GM12878 (cell line): ENCODE results near the gene UBE2D4. TPM values are rescaled to one million over a fixed set of nuclear protein-coding genes. Genes with fewer than 3 reads are reported as not detected.

Experiments
- BACH1 ChIP-seq: fragments of 450-650 bp; IDR thresholded peaks from 2 replicates; pipeline ENCODE4 v1.6.1; 2017; ENCODE audit warnings: mild to moderate bottlenecking, borderline replicate concordance
- EGR1 ChIP-seq, 2 experiments: IDR thresholded peaks; 1 replicate in 1 of 2; 2 replicates in 1 of 2; pipeline ENCODE4 v1.6.1; 2011 to 2012; ENCODE audit warnings: low read depth in 2 of 2, low read length in 2 of 2, borderline replicate concordance in 1 of 2, mild to moderate bottlenecking in 1 of 2, moderate library complexity in 1 of 2
- FOXM1 ChIP-seq: IDR thresholded peaks from 2 replicates; pipeline ENCODE4 v1.6.1; 2012; ENCODE audit warnings: low read depth, mild to moderate bottlenecking, inconsistent platforms, low read length, moderate library complexity
- NFYB ChIP-seq: IDR thresholded peaks from 2 replicates; pipeline ENCODE4 v1.6.1; 2011; ENCODE audit warnings: low read depth, mild to moderate bottlenecking, low read length, improper control_type of control experiment, moderate library complexity; ENCODE audit not compliant: insufficient read depth
- PML ChIP-seq: IDR thresholded peaks from 2 replicates; pipeline ENCODE4 v1.6.1; 2012; ENCODE audit warnings: low read length, inconsistent platforms
- RBBP5 ChIP-seq: fragments of 200-600 bp; sonication (generic); conservative IDR thresholded peaks from 2 replicates; pipeline ENCODE4 v1.6.1; 2016
- SMAD5 ChIP-seq: IDR thresholded peaks from 2 replicates; pipeline ENCODE4 v1.6.1; 2016; ENCODE audit warnings: antibody characterized with exemption, low read depth
- SREBF1 ChIP-seq: IDR thresholded peaks from 2 replicates; pipeline ENCODE4 v1.6.1; 2012; ENCODE audit warnings: mild to moderate bottlenecking, low read length
- SUPT20H ChIP-seq: IDR thresholded peaks from 2 replicates; pipeline ENCODE4 v1.6.1; 2011; ENCODE audit warnings: low read depth, mild to moderate bottlenecking, low read length, moderate library complexity, borderline replicate concordance; ENCODE audit not compliant: control insufficient read depth
- TCF3 ChIP-seq: IDR thresholded peaks from 2 replicates; pipeline ENCODE4 v1.6.1; 2012; ENCODE audit warnings: low read depth, mild to moderate bottlenecking, low read length, borderline replicate concordance; ENCODE audit not compliant: insufficient read depth
- ZNF384 ChIP-seq: IDR thresholded peaks from 2 replicates; pipeline ENCODE4 v1.6.1; 2012; ENCODE audit warnings: low read depth, mild to moderate bottlenecking, low read length, improper control_type of control experiment, borderline replicate concordance
- polyA plus RNA-seq, 11 experiments: library from polyadenylated mRNA; depleted of rRNA in 4 of 11; unstranded in 6 of 11; stranded (reverse) in 5 of 11; fragments of >200 nt; fragmentation: Nextera tagmentation in 4 of 11; fragmentation: Illumina TruSeq in 1 of 11; extraction: Ambion mirVana in 4 of 11; extraction: Trizol in 1 of 11; gene quantifications; 1 replicate in 1 of 11; 2 replicates in 10 of 11; pipeline versions ENCODE4 v1.2.1 to v1.2.3, GENCODE V29; 2011 to 2016; ENCODE audit warnings: inconsistent platforms in 2 of 11, missing spikeins in 2 of 11, low read depth in 1 of 11
- total RNA-seq, 4 experiments: library from RNA; depleted of rRNA in 3 of 4; stranded (reverse); fragments of >200 nt in 3 of 4; fragmentation: Illumina TruSeq in 1 of 4; extraction: Trizol in 1 of 4; gene quantifications; 2 replicates each; pipeline versions ENCODE4 v1.2.1 to v1.2.3, GENCODE V29; 2013 to 2021
- TF ChIP-seq, protein P1 (sequence below): fragments of 450-650 bp; IDR thresholded peaks from 2 replicates; pipeline ENCODE4 v1.6.1; 2017; ENCODE audit warnings: mild to moderate bottlenecking, low read depth, inconsistent platforms; ENCODE audit not compliant: poor library complexity, severe bottlenecking
- TF ChIP-seq, protein P2 (sequence below): IDR thresholded peaks from 2 replicates; pipeline ENCODE4 v1.6.1; 2012; ENCODE audit warnings: mild to moderate bottlenecking, low read depth, low read length
- TF ChIP-seq, protein P3 (sequence below): fragments of 450-650 bp; IDR thresholded peaks from 2 replicates; pipeline ENCODE4 v1.6.1; 2018; ENCODE audit warnings: mild to moderate bottlenecking, low read depth, moderate library complexity; ENCODE audit not compliant: partially characterized antibody
- TF ChIP-seq, protein P4 (sequence below): IDR thresholded peaks from 2 replicates; pipeline ENCODE4 v1.6.1; 2011; ENCODE audit warnings: borderline replicate concordance, low read depth, mild to moderate bottlenecking, moderate library complexity, low read length; ENCODE audit not compliant: insufficient read depth, poor library complexity, severe bottlenecking
- TF ChIP-seq, protein P5 (sequence below): fragments of 450-650 bp; IDR thresholded peaks from 2 replicates; pipeline ENCODE4 v1.6.1; 2016; ENCODE audit warnings: mild to moderate bottlenecking

UBE2D4 gene
- total and polyA plus RNA-seq, 10 of the 15 experiments (the other 5 are each of a cell fraction or from before 2014, with no cell fraction given): 3.5 to 16.6 (median 10.3) TPM

DNA sequence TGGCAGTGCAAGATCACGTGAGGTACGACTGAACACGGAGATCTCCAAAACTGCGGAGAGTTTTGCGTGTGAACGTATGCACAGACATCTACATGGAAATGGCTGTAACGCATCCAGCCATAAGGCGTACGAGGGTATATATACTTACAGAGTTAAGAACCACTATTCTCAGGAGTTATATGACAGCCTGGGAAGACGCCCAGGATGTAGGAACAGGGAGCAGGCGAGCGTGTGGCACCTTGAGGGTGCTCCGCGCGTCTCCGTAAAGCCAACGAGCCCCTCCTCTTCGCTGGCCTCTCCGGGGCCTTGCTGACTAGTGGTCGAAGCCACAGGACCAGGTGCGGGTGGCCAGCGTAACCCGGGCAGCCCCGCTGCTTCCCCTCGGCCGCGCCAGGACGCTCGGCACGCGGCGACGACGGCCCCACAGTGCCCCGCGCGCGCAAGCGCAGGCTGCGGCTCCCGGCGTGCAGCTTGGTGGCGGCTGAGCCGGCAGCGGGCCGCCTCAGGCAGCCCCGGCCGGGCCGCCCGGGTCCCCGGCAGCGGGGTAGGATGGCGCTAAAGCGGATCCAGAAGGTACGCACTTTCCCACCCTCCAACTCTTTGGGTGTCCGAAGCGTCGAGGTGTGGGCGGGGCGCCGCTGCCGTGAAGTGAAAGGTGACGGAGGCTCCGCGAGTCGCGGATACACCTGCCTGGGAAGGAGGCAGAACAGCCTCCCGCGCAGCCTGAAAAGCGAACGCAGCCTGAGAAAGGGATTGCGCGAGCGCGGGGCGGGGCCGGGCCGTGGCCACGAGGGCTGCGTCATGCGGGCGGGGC is at the start of gene UBE2D4 (continued):
- TF ChIP-seq, protein P1, sequence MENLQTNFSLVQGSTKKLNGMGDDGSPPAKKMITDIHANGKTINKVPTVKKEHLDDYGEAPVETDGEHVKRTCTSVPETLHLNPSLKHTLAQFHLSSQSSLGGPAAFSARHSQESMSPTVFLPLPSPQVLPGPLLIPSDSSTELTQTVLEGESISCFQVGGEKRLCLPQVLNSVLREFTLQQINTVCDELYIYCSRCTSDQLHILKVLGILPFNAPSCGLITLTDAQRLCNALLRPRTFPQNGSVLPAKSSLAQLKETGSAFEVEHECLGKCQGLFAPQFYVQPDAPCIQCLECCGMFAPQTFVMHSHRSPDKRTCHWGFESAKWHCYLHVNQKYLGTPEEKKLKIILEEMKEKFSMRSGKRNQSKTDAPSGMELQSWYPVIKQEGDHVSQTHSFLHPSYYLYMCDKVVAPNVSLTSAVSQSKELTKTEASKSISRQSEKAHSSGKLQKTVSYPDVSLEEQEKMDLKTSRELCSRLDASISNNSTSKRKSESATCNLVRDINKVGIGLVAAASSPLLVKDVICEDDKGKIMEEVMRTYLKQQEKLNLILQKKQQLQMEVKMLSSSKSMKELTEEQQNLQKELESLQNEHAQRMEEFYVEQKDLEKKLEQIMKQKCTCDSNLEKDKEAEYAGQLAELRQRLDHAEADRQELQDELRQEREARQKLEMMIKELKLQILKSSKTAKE: no peak
- TF ChIP-seq, protein P2, sequence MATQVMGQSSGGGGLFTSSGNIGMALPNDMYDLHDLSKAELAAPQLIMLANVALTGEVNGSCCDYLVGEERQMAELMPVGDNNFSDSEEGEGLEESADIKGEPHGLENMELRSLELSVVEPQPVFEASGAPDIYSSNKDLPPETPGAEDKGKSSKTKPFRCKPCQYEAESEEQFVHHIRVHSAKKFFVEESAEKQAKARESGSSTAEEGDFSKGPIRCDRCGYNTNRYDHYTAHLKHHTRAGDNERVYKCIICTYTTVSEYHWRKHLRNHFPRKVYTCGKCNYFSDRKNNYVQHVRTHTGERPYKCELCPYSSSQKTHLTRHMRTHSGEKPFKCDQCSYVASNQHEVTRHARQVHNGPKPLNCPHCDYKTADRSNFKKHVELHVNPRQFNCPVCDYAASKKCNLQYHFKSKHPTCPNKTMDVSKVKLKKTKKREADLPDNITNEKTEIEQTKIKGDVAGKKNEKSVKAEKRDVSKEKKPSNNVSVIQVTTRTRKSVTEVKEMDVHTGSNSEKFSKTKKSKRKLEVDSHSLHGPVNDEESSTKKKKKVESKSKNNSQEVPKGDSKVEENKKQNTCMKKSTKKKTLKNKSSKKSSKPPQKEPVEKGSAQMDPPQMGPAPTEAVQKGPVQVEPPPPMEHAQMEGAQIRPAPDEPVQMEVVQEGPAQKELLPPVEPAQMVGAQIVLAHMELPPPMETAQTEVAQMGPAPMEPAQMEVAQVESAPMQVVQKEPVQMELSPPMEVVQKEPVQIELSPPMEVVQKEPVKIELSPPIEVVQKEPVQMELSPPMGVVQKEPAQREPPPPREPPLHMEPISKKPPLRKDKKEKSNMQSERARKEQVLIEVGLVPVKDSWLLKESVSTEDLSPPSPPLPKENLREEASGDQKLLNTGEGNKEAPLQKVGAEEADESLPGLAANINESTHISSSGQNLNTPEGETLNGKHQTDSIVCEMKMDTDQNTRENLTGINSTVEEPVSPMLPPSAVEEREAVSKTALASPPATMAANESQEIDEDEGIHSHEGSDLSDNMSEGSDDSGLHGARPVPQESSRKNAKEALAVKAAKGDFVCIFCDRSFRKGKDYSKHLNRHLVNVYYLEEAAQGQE: no peak
- TF ChIP-seq SREBF1 (no peak), NFYB (no peak), EGR1 (IDR thresholded peaks at IDR 0.05; ENCODE audit: borderline replicate concordance in 1 of 2, low read depth in 2 of 2, low read length in 2 of 2) (peak in 1 of 2 experiments; percentile 11; a peak in 1 of 3 replicates), SMAD5 (peak; percentile 77), RBBP5 (0 out of 2 replicates have a peak, but pooled peaks have one; percentile 13), SUPT20H (no peak), TCF3 (peak; percentile 37), PML (peak; percentile 95), FOXM1 (no peak), BACH1 (peak; percentile 84), ZNF384 (no peak)
- TF ChIP-seq, protein P3, sequence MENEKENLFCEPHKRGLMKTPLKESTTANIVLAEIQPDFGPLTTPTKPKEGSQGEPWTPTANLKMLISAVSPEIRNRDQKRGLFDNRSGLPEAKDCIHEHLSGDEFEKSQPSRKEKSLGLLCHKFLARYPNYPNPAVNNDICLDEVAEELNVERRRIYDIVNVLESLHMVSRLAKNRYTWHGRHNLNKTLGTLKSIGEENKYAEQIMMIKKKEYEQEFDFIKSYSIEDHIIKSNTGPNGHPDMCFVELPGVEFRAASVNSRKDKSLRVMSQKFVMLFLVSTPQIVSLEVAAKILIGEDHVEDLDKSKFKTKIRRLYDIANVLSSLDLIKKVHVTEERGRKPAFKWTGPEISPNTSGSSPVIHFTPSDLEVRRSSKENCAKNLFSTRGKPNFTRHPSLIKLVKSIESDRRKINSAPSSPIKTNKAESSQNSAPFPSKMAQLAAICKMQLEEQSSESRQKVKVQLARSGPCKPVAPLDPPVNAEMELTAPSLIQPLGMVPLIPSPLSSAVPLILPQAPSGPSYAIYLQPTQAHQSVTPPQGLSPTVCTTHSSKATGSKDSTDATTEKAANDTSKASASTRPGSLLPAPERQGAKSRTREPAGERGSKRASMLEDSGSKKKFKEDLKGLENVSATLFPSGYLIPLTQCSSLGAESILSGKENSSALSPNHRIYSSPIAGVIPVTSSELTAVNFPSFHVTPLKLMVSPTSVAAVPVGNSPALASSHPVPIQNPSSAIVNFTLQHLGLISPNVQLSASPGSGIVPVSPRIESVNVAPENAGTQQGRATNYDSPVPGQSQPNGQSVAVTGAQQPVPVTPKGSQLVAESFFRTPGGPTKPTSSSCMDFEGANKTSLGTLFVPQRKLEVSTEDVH: no peak
- TF ChIP-seq, protein P4, sequence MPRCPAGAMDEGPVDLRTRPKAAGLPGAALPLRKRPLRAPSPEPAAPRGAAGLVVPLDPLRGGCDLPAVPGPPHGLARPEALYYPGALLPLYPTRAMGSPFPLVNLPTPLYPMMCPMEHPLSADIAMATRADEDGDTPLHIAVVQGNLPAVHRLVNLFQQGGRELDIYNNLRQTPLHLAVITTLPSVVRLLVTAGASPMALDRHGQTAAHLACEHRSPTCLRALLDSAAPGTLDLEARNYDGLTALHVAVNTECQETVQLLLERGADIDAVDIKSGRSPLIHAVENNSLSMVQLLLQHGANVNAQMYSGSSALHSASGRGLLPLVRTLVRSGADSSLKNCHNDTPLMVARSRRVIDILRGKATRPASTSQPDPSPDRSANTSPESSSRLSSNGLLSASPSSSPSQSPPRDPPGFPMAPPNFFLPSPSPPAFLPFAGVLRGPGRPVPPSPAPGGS: peak; percentile 31
- TF ChIP-seq, protein P5, sequence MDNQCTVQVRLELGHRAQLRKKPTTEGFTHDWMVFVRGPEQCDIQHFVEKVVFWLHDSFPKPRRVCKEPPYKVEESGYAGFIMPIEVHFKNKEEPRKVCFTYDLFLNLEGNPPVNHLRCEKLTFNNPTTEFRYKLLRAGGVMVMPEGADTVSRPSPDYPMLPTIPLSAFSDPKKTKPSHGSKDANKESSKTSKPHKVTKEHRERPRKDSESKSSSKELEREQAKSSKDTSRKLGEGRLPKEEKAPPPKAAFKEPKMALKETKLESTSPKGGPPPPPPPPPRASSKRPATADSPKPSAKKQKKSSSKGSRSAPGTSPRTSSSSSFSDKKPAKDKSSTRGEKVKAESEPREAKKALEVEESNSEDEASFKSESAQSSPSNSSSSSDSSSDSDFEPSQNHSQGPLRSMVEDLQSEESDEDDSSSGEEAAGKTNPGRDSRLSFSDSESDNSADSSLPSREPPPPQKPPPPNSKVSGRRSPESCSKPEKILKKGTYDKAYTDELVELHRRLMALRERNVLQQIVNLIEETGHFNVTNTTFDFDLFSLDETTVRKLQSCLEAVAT: no peak
